HepG2 (cell line): ENCODE measurements around the gene MZF1. TPM values are rescaled to one million over a fixed set of nuclear protein-coding genes. Genes with fewer than 3 reads are reported as not detected.

Source experiments
- CBX2 ChIP-seq, 2 experiments: fragments of 200-600 bp in 1 of 2; sonication (generic); formaldehyde crosslinking in 1 of 2; IDR thresholded peaks; 2 replicates each; pipeline versions ENCODE4 v1.7.0 to v1.8.1; 2018 to 2022; ENCODE audit warnings: low read depth in 2 of 2, low read length in 1 of 2, mild to moderate bottlenecking in 1 of 2, missing genetic modification reagents in 1 of 2
- DNMT3B ChIP-seq: conservative IDR thresholded peaks from 2 replicates; pipeline ENCODE4 v1.6.1; 2016; ENCODE audit warnings: missing biosample characterization, control low read depth
- KDM6A ChIP-seq: IDR thresholded peaks from 2 replicates; pipeline ENCODE4 v1.6.1; 2016; ENCODE audit warnings: low read depth
- MAF1 ChIP-seq: sonication (generic); formaldehyde crosslinking; IDR thresholded peaks from 2 replicates; pipeline ENCODE4 v1.5.0; 2020; ENCODE audit warnings: missing genetic modification reagents, borderline replicate concordance
- MAFF ChIP-seq: IDR thresholded peaks from 2 replicates; pipeline ENCODE4 v1.6.1; 2011; ENCODE audit warnings: low read depth, low read length, improper control_type of control experiment
- MAFG ChIP-seq: sonication (generic); formaldehyde crosslinking; IDR thresholded peaks from 2 replicates; pipeline ENCODE4 v1.5.1; 2020; ENCODE audit warnings: mild to moderate bottlenecking, missing genetic modification reagents
- MXI1 ChIP-seq: IDR thresholded peaks from 3 replicates; pipeline ENCODE4 v1.6.1; 2012; ENCODE audit warnings: low read depth, low read length, inconsistent platforms, borderline replicate concordance
- NR2F1 ChIP-seq, 2 experiments: fragments of 450-650 bp in 1 of 2; formaldehyde crosslinking in 1 of 2; IDR thresholded peaks; 2 replicates each; pipeline versions ENCODE4 v1.5.0 to v1.6.1; 2016 to 2020; ENCODE audit warnings: mild to moderate bottlenecking in 1 of 2, missing compliant biosample characterization in 1 of 2, missing genetic modification reagents in 1 of 2, moderate library complexity in 1 of 2
- POLR2G ChIP-seq: fragments of 200-400 bp; formaldehyde crosslinking; IDR thresholded peaks from 2 replicates; pipeline ENCODE4 v1.6.1; 2018; ENCODE audit warnings: mild to moderate bottlenecking, low read depth, low read length, moderate library complexity
- RFXANK ChIP-seq: IDR thresholded peaks from 2 replicates; pipeline ENCODE4 v1.6.1; 2016
- XRCC5 ChIP-seq: fragments of 200-400 bp; formaldehyde crosslinking; optimal IDR thresholded peaks from 2 replicates; pipeline ENCODE3; 2017; ENCODE audit warnings: mild to moderate bottlenecking, low read length
- ZBTB20 ChIP-seq: sonication (generic); formaldehyde crosslinking; IDR thresholded peaks from 2 replicates; pipeline ENCODE4 v1.8.1; 2023; ENCODE audit warnings: missing genetic modification reagents, low read depth, mild to moderate bottlenecking, borderline replicate concordance
- ZFAT ChIP-seq: sonication (generic); formaldehyde crosslinking; conservative IDR thresholded peaks from 2 replicates; pipeline ENCODE4 v1.8.1; 2023; ENCODE audit warnings: missing genetic modification reagents, inconsistent platforms
- ZFY ChIP-seq: sonication (generic); formaldehyde crosslinking; IDR thresholded peaks from 2 replicates; pipeline ENCODE4 v1.4.0; 2020; ENCODE audit warnings: missing genetic modification reagents
- ZNF232 ChIP-seq: sonication (generic); formaldehyde crosslinking; IDR thresholded peaks from 2 replicates; pipeline ENCODE4 v1.4.0; 2020; ENCODE audit warnings: missing genetic modification reagents, borderline replicate concordance
- ZNF326 ChIP-seq: sonication (generic); formaldehyde crosslinking; IDR thresholded peaks from 2 replicates; pipeline ENCODE4 v1.4.0; 2020; ENCODE audit warnings: missing genetic modification reagents, borderline replicate concordance
- ZNF44 ChIP-seq: sonication (generic); formaldehyde crosslinking; IDR thresholded peaks from 2 replicates; pipeline ENCODE4 v1.5.1; 2020; ENCODE audit warnings: mild to moderate bottlenecking, missing genetic modification reagents
- ZNF713 ChIP-seq: sonication (generic); formaldehyde crosslinking; IDR thresholded peaks from 2 replicates; pipeline ENCODE4 v1.4.0; 2020; ENCODE audit warnings: mild to moderate bottlenecking, missing genetic modification reagents
- polyA plus RNA-seq, 8 experiments: library from polyadenylated mRNA; depleted of rRNA in 3 of 8; stranded (reverse) in 7 of 8; unstranded in 1 of 8; fragments of >200 nt; fragmentation: Illumina TruSeq in 4 of 8; extraction: Trizol in 4 of 8; gene quantifications; 2 replicates each; pipeline versions ENCODE4 v1.2.1 to v1.2.3, GENCODE V29; 2011 to 2016; ENCODE audit warnings: low read depth in 4 of 8, missing spikeins in 1 of 8, mixed read lengths in 1 of 8; ENCODE audit not compliant: insufficient read depth in 1 of 8
- total RNA-seq, 5 experiments: library from RNA; depleted of rRNA; stranded (reverse); fragments of >200 nt; fragmentation: Illumina TruSeq; extraction: Trizol; gene quantifications; 2 replicates each; pipeline ENCODE4 v1.2.3, GENCODE V29; 2016; ENCODE audit warnings: low read depth in 1 of 5
- TF ChIP-seq, protein P1 (sequence below): sonication (generic); formaldehyde crosslinking; IDR thresholded peaks from 2 replicates; pipeline ENCODE4 v1.5.0; 2020; ENCODE audit warnings: missing genetic modification reagents, mild to moderate bottlenecking, borderline replicate concordance
- TF ChIP-seq, protein P2 (sequence below): sonication (generic); formaldehyde crosslinking; IDR thresholded peaks from 2 replicates; pipeline ENCODE4 v1.9.0; 2021; ENCODE audit warnings: missing genetic modification reagents, mild to moderate bottlenecking, borderline replicate concordance
- TF ChIP-seq, protein P3 (sequence below): sonication (generic); formaldehyde crosslinking; conservative IDR thresholded peaks from 2 replicates; pipeline ENCODE4 v1.8.0; 2022; ENCODE audit warnings: missing genetic modification reagents
- TF ChIP-seq, protein P4 (sequence below): sonication (generic); formaldehyde crosslinking; IDR thresholded peaks from 2 replicates; pipeline ENCODE4 v1.5.0; 2020; ENCODE audit warnings: mild to moderate bottlenecking, missing genetic modification reagents, moderate library complexity

MZF1 gene
- total and polyA plus RNA-seq, 2 of the 13 experiments (the other 11 are each of a cell fraction or from before 2014, with no cell fraction given), result 3.1 to 8.1 TPM

DNA sequence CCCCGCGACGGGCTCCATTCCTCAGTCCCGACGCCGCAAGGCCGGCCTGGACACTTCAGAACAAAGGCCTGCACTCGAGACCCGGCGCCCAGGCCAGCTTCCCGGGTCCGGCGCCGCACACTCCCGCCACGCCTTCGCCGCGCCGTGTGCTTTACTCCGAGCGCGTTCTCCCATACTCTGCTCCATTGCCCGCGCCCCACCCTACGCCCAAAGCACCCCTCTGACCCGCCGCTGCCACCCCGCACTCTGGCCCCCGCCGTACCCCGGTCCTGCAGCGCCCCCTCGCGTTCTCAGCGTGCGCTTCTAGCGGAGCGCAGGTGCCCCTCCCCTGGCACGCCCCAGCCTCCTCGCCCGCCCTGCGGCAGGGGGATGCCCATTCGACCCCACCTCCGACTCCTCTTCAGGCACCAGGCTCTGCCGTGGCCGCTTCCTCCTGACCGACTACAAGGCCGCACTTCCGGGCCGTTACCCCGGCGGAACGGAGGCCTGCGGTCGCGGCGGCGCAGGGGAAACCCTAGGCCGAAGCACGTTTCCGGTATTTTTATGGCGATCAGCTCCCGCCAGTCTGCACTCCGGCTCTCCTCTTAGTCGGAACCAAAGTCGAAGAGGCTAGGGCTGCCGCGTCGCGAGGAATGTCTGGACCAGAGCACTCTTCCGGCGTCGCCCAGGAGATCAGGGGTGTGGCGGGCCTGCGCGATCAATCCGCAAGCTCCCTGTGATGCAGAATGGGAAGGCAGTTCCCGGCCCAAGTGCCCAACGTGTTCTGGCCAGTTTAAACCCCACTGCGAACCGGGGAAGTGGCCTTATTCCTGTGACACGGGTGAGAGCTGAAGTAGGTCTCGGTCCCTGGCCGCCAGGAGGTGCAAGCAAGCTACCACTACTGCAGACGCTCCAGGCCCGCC, 53.5 kb downstream of the MZF1 start, which contains the start of gene ZBTB45 (continued):
- TF ChIP-seq, protein P1, sequence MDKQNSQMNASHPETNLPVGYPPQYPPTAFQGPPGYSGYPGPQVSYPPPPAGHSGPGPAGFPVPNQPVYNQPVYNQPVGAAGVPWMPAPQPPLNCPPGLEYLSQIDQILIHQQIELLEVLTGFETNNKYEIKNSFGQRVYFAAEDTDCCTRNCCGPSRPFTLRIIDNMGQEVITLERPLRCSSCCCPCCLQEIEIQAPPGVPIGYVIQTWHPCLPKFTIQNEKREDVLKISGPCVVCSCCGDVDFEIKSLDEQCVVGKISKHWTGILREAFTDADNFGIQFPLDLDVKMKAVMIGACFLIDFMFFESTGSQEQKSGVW (CRISPR knock-in tag), result no peak
- TF ChIP-seq ZBTB20 (CRISPR knock-in tag) (peak; percentile 91), MXI1 (peak; percentile 72; the same call in 1 of the 3 replicates), ZFY (CRISPR knock-in tag) (peak; percentile 99), CBX2 (IDR thresholded peaks at IDR 0.05; ENCODE audit: low read depth, low read length) (no peak), CBX2 (CRISPR knock-in tag; IDR thresholded peaks at IDR 0.05; ENCODE audit: low read depth) (0 out of 2 replicates have a peak, but pooled peaks have one; percentile 63), MAF1 (CRISPR knock-in tag) (peak; percentile 93), XRCC5 (peak; percentile 99), ZNF232 (CRISPR knock-in tag) (no peak; the same call in 1 of the 2 replicates), ZNF713 (CRISPR knock-in tag) (peak; percentile 86), DNMT3B (CRISPR knock-in tag) (no peak; the same call in 1 of the 2 replicates), ZNF44 (CRISPR knock-in tag) (0 out of 2 replicates have a peak, but pooled peaks have one; percentile 85), KDM6A (CRISPR knock-in tag) (no peak), MAFF (no peak), ZFAT (no peak), MAFG (CRISPR knock-in tag) (peak; percentile 62), RFXANK (CRISPR knock-in tag) (peak; percentile 83), POLR2G (peak; percentile 78), NR2F1 (CRISPR knock-in tag; IDR thresholded peaks at IDR 0.05) (0 out of 4 replicates have a peak, but pooled peaks have one; percentile 3 to 52), ZNF326 (CRISPR knock-in tag) (no peak)
- TF ChIP-seq, protein P2, sequence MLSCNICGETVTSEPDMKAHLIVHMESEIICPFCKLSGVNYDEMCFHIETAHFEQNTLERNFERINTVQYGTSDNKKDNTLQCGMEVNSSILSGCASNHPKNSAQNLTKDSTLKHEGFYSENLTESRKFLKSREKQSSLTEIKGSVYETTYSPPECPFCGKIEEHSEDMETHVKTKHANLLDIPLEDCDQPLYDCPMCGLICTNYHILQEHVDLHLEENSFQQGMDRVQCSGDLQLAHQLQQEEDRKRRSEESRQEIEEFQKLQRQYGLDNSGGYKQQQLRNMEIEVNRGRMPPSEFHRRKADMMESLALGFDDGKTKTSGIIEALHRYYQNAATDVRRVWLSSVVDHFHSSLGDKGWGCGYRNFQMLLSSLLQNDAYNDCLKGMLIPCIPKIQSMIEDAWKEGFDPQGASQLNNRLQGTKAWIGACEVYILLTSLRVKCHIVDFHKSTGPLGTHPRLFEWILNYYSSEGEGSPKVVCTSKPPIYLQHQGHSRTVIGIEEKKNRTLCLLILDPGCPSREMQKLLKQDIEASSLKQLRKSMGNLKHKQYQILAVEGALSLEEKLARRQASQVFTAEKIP (CRISPR knock-in tag), result no peak
- TF ChIP-seq, protein P3, sequence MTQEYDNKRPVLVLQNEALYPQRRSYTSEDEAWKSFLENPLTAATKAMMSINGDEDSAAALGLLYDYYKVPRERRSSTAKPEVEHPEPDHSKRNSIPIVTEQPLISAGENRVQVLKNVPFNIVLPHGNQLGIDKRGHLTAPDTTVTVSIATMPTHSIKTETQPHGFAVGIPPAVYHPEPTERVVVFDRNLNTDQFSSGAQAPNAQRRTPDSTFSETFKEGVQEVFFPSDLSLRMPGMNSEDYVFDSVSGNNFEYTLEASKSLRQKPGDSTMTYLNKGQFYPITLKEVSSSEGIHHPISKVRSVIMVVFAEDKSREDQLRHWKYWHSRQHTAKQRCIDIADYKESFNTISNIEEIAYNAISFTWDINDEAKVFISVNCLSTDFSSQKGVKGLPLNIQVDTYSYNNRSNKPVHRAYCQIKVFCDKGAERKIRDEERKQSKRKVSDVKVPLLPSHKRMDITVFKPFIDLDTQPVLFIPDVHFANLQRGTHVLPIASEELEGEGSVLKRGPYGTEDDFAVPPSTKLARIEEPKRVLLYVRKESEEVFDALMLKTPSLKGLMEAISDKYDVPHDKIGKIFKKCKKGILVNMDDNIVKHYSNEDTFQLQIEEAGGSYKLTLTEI, result no peak
- TF ChIP-seq, protein P4, sequence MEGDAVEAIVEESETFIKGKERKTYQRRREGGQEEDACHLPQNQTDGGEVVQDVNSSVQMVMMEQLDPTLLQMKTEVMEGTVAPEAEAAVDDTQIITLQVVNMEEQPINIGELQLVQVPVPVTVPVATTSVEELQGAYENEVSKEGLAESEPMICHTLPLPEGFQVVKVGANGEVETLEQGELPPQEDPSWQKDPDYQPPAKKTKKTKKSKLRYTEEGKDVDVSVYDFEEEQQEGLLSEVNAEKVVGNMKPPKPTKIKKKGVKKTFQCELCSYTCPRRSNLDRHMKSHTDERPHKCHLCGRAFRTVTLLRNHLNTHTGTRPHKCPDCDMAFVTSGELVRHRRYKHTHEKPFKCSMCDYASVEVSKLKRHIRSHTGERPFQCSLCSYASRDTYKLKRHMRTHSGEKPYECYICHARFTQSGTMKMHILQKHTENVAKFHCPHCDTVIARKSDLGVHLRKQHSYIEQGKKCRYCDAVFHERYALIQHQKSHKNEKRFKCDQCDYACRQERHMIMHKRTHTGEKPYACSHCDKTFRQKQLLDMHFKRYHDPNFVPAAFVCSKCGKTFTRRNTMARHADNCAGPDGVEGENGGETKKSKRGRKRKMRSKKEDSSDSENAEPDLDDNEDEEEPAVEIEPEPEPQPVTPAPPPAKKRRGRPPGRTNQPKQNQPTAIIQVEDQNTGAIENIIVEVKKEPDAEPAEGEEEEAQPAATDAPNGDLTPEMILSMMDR (CRISPR knock-in tag), result peak; percentile 96
